ENCODE data around the gene GEMIN2.
"Not testable (repeated sequence)": the region's sequence is repeated elsewhere in the genome, so short reads cannot be mapped to it uniquely, and the experiment has no call there.

Gene GEMIN2

DNA sequence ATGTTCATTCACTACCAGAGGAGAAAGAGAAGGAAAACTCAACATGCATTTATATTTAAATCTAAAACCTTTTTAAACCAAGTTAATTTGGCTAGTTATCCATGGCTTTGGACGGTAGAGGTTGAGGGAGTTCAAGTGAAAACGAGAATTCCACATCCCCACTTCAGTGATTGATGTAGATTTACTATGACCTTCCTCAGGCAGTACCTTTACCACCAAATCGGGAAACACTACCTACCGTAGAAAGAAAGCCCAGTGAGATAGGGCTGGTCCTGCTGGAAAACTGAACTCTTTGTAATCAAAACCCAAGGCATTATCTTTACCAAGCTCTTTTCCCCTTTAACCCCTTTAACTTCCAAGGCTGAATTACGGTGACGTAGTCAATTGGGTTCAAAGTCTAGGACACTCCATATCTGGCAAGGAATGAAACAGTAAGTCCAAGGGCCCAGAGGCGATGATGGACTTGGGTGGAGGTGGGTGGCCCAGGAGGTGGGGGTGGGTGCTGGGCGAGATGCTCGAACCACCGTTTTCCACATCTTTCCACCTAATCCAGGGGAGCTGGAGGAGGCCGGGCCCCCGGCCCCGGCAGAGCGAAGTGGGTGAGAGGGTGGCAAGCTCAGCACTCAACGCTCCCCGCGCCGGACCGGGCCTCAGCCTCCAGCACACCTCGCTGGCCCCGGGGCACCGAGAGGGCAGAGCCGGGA, 11.7 kb upstream of the GEMIN2 start:
- no peak for FAIRE-seq
- DNase-seq (ENCODE audit: insufficient read length, low spot score) = no peak
- no peak for TF ChIP-seq POLR2A (IDR thresholded peaks at IDR 0.05; ENCODE audit: low read depth, low read length)

DNA sequence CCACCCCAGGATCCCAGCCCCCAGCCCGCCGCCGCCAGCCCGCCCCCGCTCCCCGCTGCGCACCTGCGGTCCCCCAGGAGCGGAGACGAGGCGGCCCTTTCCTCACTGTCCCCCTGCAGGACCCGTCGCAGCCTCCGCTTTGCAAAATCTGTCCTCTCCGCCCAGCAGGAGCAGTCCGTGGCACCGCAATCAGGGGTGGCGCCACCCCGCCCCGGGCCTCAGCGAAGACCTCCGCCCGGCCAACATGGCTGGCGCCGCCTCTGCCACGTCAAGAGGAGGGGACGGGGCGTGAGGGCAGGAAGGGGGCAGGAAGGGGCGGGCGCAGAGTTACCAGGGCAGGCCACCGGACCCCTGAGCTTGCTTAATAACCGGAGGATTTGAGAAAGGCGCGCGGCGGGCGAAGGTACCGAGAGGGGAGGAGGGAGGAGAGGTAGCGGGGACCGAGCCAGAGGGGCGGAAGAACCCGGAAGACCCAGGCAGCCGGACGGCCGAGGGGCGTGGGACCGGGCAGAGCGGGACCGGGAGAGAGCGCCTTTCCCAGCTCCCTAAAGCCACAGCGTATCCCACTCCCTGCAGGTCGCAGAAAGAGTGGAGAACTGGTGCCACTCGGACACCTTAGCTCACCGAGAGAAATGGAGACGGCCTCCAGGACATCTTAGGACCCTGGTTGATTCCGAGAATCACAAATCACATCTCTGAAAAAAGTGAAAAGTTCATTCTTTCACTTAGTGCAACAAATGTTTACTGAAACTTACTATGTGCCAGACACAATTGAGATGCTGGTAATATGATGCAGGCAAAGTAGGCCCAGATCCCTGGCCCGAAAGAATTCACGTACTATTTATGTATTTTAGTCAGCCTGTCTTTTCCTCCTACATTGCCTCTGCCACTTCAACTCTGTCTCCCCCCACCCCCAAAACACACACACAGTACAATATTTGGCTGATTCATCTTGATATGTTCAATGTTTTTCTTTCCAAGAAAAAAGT, 10.9 kb upstream of the GEMIN2 start, which contains the start of gene SEC23A:
TSS of gene SEC23A (minus strand) at position 267 of the 989 bp plus-strand sequence. CDS start 7,117 bp downstream, outside the sequence.
- peak; percentile 6 for FAIRE-seq
- peak; percentile 55; the same call in 1 of the 2 replicates for TF ChIP-seq POLR2A (IDR thresholded peaks at IDR 0.05; ENCODE audit: low read depth, low read length)
- peak; percentile 48 for DNase-seq (ENCODE audit: insufficient read length, low spot score)

- not testable (repeated sequence) for DNase-seq (ENCODE audit: insufficient read length, low spot score); FAIRE-seq
Observed at GRCh38 chr14:39104078-39104801, 9.9 kb upstream of the GEMIN2 start.

DNA sequence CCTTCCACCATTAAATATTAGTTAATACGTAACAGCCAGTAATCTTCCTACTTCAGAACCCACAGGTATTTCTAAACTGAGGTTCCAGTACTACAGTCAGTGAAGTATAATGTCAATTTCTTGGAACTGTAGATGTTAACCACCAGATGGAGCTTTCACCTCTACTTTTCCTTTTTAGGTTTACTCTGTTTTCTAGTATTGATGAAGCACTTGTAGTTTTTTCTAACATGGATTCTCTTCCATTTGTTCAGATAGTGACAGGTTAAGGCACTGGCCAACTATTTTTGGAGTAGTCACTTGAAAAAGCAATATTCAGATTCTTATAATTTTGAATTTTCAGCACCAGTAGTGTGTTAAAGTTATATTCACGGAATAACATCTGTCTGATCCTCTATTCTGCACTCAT, 6.5 kb upstream of the GEMIN2 start:
- no peak for DNase-seq (ENCODE audit: insufficient read length, low spot score)
- TF ChIP-seq POLR2A (IDR thresholded peaks at IDR 0.05; ENCODE audit: low read depth, low read length) = no peak
- peak; percentile 27 for FAIRE-seq

DNA sequence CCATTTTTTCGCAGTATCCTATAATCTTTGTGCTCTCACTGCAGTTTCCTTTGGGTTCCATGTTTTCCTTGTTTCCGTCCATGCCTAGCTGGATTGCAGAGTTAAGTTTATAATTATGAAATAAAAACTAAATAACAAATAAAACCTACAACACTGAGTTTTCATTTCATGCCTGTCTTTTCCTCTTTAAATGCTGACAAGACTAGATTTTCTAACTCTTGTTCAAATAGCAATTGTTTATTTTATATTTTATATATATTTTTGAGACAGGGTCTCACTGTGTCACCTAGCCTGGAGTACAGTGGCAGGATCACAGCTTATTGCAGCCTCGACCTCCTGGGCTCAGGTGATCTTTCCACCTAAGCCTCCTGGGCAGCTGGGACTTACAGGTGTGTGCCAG, 5.3 kb upstream of the GEMIN2 start:
- FAIRE-seq = no peak
- DNase-seq (ENCODE audit: insufficient read length, low spot score) = no peak
- no peak for TF ChIP-seq POLR2A (IDR thresholded peaks at IDR 0.05; ENCODE audit: low read depth, low read length)

DNA sequence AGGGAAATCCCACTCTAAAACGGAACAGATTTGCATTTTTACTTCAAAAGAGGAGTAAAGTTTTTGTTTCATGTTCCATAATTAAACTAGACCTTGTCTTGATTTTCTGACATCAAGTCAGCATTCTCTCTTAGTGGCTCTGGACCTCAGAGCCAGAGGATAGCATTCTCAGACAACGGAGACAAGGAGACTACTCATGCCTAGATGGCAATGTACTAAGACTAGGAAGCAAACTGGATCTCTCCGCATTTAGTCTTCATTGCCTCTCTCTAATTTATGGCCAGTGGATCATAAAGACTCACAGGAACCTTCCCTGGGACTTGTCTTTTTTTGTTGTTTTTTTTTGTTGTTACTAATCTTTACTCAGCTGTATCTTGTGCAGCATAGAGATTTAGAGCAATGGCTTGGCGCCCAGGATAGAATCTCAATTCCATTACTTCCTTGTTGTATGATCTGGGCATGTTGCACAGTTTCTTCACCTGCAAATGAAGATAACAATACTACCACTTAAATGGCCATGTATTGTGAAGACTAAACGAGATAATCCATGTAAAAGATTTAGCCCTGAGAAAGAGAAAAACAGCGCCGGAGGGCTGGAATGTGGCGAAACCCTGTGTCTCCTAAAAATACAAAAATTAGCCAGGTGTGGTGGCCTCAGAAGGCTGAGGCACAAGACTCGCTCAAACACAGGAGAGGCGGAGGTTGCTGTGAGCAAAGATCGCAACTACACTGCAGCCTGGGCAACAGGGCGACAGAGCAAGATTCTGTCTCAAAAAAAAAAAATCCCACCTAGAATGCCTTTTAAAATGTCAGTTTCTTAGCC, 4.0 kb upstream of the GEMIN2 start:
- DNase-seq (ENCODE audit: insufficient read length, low spot score) = no peak
- TF ChIP-seq POLR2A (IDR thresholded peaks at IDR 0.05; ENCODE audit: low read depth, low read length) = no peak
- no peak for FAIRE-seq

DNA sequence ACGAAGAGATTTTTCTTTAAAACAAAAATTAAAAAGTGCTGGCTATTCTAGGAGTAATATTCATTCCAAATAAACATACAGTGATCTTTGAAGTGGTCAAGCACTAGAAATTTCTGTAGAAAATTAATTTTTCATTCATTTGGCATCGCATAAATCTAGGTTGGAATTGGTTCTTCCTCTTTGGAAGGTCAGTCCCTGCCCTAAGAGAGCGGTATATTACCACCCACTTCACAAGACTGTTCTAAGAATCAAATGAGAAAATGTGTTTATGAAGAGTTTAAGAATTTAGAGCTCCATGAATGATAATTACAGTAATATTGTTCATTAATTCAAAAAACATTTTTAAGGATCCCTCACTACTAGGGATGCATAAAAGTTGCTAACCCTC, 444 bp upstream of the GEMIN2 start:
- DNase-seq (ENCODE audit: insufficient read length, low spot score) (no peak), FAIRE-seq (no peak)
- no peak for TF ChIP-seq POLR2A (IDR thresholded peaks at IDR 0.05; ENCODE audit: low read depth, low read length)

GRCh38 chr14:39122330-39123138, 8.4 kb downstream of the GEMIN2 start:
- no peak for TF ChIP-seq POLR2A (IDR thresholded peaks at IDR 0.05; ENCODE audit: low read depth, low read length)
- no peak for FAIRE-seq
- no peak for DNase-seq (ENCODE audit: insufficient read length, low spot score)

- DNase-seq (ENCODE audit: insufficient read length, low spot score); FAIRE-seq: not testable (repeated sequence)
Observed at GRCh38 chr14:39137835-39138234, 23.7 kb downstream of the GEMIN2 start.

- TF ChIP-seq POLR2A (IDR thresholded peaks at IDR 0.05; ENCODE audit: low read depth, low read length) = no peak
- FAIRE-seq (no peak), DNase-seq (ENCODE audit: insufficient read length, low spot score) (no peak)
Observed at GRCh38 chr14:39138440-39138839, 24.3 kb downstream of the GEMIN2 start.

- no peak for DNase-seq (ENCODE audit: insufficient read length, low spot score)
- no peak for FAIRE-seq
- TF ChIP-seq POLR2A (IDR thresholded peaks at IDR 0.05; ENCODE audit: low read depth, low read length) = no peak
Observed at GRCh38 chr14:39140170-39140569, 26.0 kb downstream of the GEMIN2 start.

DNA sequence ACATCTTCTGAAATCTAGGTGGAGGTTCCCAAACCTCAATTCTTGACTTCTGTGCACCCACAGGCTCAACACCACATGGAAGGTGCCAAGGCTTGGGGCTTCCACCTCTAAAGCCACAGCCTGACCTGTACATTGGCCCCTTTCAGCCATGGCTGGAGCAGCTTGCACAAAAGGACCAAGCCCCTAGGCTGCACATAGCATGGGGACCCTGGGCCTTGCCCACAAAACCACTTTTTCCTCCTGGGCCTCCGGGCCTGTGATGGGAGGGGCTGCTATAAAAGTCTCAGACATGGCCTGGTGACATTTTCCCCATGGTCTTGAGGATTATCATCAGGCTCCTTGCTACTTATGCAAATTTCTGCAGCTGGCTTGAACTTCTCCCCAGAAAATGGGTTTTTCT, 27.5 kb downstream of the GEMIN2 start:
- not testable (repeated sequence) for DNase-seq (ENCODE audit: insufficient read length, low spot score); FAIRE-seq

DNA sequence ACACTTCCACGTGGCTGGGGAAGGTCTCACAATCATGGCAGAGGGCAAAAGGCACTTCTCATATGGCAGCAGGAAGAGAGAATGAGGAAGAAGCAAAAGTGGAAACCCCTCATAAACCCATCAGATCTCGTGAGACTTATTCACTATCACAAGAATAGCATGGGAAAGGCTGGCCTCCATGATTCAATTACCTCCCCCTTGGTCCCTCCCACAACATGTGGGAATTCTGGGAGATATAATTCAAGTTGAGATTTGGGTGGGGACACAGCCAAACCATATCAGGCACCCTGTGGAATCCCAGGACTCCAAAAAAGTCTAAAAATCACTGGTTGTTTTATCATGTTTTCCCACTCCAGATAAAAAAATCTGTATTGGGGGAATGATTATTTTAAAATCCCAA, 29.1 kb downstream of the GEMIN2 start:
- FAIRE-seq; DNase-seq (ENCODE audit: insufficient read length, low spot score): not testable (repeated sequence)
